IPS-18a (cell line): ENCODE measurements around the gene TMEM131.

Experiments
- H3K27ac ChIP-seq: one replicate; pipeline ENCODE4 v1.5.1; 2013; ENCODE audit warnings: low read length
- H3K27me3 ChIP-seq: one replicate; pipeline ENCODE4 v1.6.1; 2013; ENCODE audit warnings: mild to moderate bottlenecking, low read length; ENCODE audit not compliant: control insufficient read depth, insufficient read depth
- H3K36me3 ChIP-seq: one replicate; pipeline ENCODE4 v1.6.1; 2013; ENCODE audit warnings: low read depth, low read length; ENCODE audit not compliant: control insufficient read depth
- H3K4me1 ChIP-seq: one replicate; pipeline ENCODE4 v1.6.1; 2013; ENCODE audit warnings: low read depth, low read length; ENCODE audit not compliant: control insufficient read depth
- H3K4me3 ChIP-seq: one replicate; pipeline ENCODE4 v1.5.1; 2013; ENCODE audit warnings: low read length
- H3K9ac ChIP-seq: one replicate; pipeline ENCODE4 v1.6.1; 2013; ENCODE audit warnings: mild to moderate bottlenecking, low read length, moderate library complexity
- H3K9me3 ChIP-seq: one replicate; pipeline ENCODE4 v1.6.1; 2013; ENCODE audit warnings: low read depth, low read length; ENCODE audit not compliant: control insufficient read depth

Gene TMEM131

DNA sequence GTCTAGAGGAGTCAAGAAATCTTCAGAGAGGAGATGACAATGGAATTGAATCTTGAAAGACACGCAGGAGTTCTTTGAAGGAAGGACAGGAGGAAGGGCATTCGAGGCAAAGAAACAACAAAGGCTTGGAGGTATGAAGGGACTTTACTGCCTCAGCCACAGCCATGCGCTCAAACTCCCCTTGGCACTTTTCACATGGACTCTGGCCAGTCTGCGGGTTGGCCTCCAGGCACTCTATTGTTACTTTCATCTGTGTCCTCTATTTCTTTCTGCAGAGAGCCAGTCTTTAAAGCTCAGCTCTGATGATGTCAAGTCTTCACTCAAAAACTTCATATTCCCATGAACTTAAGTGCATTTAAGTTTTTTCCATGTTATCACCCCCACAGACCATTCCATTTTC lies 186.9 kb downstream of the TMEM131 start:
- no peaks in the 10 kb centered on the region for H3K9me3 ChIP-seq
- H3K27ac ChIP-seq: no peak overlapping the region
- H3K4me3 ChIP-seq: no peak overlapping the region
- H3K4me1 ChIP-seq: peaks cover 5% of the 10 kb centered on the region
- peaks cover 9% of the 10 kb centered on the region for H3K36me3 ChIP-seq
- no peaks in the 10 kb centered on the region for H3K27me3 ChIP-seq
- H3K9ac ChIP-seq: no peak overlapping the region

DNA sequence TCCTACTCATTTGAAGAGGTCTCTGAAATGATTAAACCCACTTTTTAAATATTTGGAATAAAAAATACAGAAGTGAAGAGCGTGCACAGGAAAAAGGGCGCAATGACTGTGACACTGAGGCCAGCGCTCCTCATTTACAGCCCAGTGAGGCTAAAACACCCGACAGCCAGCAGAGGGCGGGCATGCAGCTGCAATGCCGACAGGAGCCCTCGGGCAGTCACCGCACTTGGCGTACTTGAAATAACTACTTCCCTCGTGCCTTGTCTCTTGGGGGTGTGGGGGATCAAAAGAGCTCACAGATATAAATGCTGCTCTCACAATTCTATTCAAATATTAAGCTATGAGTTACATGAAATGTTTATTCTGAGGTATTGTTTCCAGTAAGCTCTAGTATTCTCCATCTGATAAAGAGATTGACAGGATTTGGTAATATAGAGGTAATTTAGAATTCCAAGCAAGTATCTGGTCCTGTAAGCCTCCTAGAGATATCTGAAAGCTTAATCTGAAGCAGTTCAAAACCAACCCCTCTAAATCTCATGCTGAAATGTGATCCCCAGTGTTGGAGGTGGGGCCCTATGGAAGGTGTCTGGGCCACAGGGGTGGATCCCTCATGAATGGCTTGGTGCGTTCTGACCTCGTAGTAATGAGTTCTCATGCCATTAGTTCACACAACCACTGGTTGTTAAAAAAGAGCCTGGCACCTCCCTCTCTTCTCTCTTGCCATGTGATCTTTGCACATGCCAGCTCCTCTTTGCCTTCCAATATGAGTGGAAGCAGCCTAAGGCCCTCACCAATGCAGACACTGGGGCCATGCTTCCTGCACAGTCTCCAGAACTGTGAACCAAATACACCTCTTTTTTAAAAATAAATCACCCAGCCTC lies 188.8 kb downstream of the TMEM131 start:
- peaks cover 7% of the 10 kb centered on the region for H3K36me3 ChIP-seq
- H3K4me1 ChIP-seq: no peaks in the 10 kb centered on the region
- no peak overlapping the region for H3K4me3 ChIP-seq
- no peaks in the 10 kb centered on the region for H3K9me3 ChIP-seq
- no peak overlapping the region for H3K9ac ChIP-seq
- no peak overlapping the region for H3K27ac ChIP-seq
- no peaks in the 10 kb centered on the region for H3K27me3 ChIP-seq

DNA sequence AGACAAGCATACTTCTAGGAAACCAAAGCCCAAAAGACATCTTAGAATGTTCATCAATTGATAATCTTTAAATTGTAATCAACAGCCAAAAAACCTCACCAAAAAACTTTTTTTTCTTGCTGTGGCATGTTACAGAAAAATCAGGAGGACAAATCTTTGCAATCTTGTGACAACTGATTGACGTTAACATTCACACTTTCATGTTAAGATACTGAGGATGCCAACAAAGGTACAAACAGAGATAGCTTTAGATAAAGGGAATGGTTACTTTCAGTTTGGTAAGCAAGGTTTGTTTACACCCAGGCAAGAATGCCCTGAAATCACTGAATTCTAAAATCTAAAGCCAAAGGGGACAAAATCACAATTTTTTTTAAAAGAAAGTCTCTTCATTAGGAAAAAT lies 190.0 kb downstream of the TMEM131 start:
- no peak overlapping the region for H3K27ac ChIP-seq
- H3K9me3 ChIP-seq: no peaks in the 10 kb centered on the region
- H3K27me3 ChIP-seq: no peaks in the 10 kb centered on the region
- no peak overlapping the region for H3K4me3 ChIP-seq
- H3K36me3 ChIP-seq: peaks cover 4% of the 10 kb centered on the region
- H3K9ac ChIP-seq: no peak overlapping the region
- no peaks in the 10 kb centered on the region for H3K4me1 ChIP-seq

DNA sequence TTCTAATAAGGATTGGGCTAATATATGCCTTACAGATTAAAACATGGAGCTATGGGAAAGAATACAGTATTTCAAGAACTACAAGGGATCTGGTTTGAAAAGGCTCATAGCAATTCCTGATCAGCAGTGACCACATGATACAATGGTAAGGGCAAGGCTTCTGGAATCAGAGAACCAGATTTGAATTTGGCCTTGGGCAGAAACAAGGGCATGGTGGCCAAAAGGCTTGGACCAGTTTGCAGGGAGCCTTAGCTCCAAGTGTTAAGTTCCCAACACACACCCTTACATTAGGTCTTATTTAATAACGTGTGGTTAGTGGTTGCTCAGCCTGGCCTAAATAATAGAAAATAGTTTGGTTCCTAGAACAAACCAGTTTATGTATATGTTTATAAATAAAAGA lies 194.7 kb downstream of the TMEM131 start:
- Histone ChIP-seq H3K9me3 (no peaks in the 10 kb centered on the region), H3K36me3 (peaks cover 6% of the 10 kb centered on the region), H3K27ac (no peak overlapping the region)

DNA sequence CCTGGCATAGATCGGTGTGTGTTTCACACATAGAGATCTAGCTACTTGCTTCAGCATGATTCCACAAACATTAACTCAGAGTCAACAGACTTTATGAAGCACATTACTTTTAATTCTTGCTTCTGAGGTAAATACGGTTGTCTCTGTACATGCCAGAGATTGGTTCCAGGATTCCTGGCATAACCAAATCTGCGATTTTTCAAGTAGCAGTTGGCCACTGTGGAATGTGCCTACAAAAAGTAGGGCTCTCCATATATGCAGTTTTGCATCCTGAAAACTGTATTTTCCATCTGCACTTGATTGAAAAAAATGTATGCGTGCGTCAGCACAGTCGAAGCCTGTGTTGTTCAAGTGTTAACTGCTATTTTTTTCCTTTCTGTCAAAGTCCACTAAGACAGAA lies 197.3 kb downstream of the TMEM131 start:
- Histone ChIP-seq H3K4me3 (no peak overlapping the region), H3K36me3 (peaks cover 6% of the 10 kb centered on the region), H3K27me3 (no peaks in the 10 kb centered on the region), H3K4me1 (no peaks in the 10 kb centered on the region), H3K9me3 (no peaks in the 10 kb centered on the region), H3K9ac (no peak overlapping the region), H3K27ac (no peak overlapping the region)

More for the DNA sequence above, 194.7 kb downstream of the TMEM131 start:
- H3K4me3 ChIP-seq: no peak overlapping the region
- no peaks in the 10 kb centered on the region for H3K27me3 ChIP-seq
- H3K9ac ChIP-seq: no peak overlapping the region
- no peaks in the 10 kb centered on the region for H3K4me1 ChIP-seq

DNA sequence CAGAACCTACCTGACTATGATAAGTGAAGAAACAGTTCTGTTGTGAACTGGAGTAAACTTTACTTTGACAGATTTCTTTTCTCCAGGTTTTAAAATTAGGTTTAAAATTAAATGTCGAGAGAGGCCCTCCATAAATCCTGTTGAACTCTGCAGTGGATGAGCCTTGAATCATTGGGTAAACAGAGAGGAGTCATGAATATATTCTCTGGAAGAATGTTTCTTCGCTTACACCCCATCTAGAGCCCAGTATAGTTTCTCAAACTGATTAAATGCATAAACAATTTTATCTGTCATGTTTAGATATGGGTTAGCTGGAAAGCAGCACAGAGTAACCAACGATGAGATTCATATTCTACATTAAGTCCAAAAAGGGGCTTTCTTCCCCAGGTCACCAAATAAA lies 198.4 kb downstream of the TMEM131 start:
- peaks cover 9% of the 10 kb centered on the region for H3K36me3 ChIP-seq
- H3K27me3 ChIP-seq: no peaks in the 10 kb centered on the region
- no peaks in the 10 kb centered on the region for H3K9me3 ChIP-seq
- no peak overlapping the region for H3K9ac ChIP-seq
- H3K27ac ChIP-seq: no peak overlapping the region
- no peak overlapping the region for H3K4me3 ChIP-seq
- no peaks in the 10 kb centered on the region for H3K4me1 ChIP-seq

DNA sequence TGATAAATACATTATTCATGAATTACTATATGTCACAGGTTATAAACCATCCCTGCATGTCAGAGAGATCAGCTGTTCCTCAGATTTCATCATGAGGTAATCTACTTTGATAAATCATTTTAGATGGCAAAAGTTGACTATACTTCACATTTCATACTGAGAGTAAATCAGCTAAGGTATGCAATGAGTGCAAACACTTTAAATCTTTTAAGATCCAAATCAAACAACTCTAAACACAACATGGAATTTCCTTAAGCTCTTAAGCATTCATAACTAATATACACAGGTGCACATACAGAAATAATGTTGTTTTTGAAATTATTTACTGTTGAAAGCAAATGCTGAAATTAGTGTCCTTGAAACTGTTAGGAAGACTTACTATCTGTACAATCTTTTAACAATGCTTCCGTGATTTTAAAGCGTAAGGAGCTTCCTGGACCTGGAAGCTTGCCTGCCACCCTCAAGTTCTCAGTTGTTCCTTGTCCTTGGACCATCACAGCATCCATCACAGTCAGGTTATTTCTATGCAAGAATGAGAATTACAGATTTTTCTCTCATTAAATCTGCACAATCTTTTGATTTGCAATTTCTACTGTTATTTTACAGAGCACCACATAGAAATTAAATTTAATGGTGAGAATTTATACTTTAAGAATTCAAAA lies 199.2 kb downstream of the TMEM131 start:
- Histone ChIP-seq H3K27me3 (no peaks in the 10 kb centered on the region), H3K9ac (no peak overlapping the region), H3K4me3 (no peak overlapping the region), H3K9me3 (no peaks in the 10 kb centered on the region), H3K27ac (no peak overlapping the region), H3K36me3 (peaks cover 12% of the 10 kb centered on the region), H3K4me1 (no peaks in the 10 kb centered on the region)

DNA sequence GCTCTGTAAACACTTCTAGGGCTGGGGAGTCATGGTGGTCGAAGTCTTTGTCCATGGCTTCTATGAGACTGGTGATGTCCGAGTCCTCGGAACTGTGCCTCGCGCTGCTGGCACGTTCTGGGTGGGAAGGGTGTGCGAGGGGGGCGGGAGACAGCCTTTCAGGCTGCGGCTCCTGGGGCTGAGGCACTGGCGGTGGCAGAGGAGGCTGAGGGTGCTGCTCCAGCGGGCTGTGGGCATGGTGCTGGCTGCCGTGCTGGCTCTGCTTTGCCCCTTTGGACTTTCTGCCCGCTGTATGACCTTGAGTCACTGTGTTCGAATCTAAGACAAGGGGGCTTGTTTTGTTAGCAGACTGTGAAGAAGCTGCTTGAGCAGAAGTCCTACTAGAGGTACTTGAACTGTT lies 203.3 kb downstream of the TMEM131 start:
- no peaks in the 10 kb centered on the region for H3K4me1 ChIP-seq
- no peaks in the 10 kb centered on the region for H3K9me3 ChIP-seq
- H3K27me3 ChIP-seq: no peaks in the 10 kb centered on the region
- H3K27ac ChIP-seq: no peak overlapping the region
- H3K4me3 ChIP-seq: no peak overlapping the region
- peaks cover 6% of the 10 kb centered on the region for H3K36me3 ChIP-seq
- no peak overlapping the region for H3K9ac ChIP-seq

DNA sequence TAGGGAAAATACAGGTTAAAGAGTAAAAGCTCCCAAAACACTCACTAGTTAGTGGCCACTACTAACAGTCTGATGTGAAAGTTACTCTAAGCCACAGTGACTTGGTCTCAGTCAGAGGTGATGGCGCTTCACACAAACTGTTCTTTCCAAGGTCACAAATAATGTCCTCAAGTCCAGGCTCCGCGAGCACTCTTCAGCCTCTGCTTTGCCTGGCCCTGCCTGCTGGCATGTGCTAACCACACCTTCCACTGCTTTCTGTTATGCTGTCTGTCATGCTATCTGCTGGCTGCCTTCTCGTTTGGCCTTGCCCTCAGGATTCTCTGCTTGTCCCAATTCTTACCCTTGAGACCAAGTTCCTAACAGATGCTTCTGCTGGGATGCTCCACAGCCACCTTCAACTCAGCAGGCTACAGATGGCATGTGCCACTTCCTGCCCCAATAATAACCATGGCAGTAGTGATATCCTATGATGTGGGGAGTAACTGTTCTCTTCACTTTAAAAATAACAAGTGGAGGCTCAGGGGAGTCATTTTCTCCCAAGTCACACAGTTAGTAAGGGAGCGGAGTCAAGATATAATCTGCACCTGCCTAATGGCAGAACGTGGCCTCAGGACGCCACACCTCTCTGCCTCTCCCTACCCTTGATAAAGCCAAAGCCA lies 206.6 kb downstream of the TMEM131 start:
- no peak overlapping the region for H3K4me3 ChIP-seq
- H3K27ac ChIP-seq: no peak overlapping the region
- no peaks in the 10 kb centered on the region for H3K27me3 ChIP-seq
- no peak overlapping the region for H3K9ac ChIP-seq
- no peaks in the 10 kb centered on the region for H3K9me3 ChIP-seq
- H3K4me1 ChIP-seq: no peaks in the 10 kb centered on the region
- H3K36me3 ChIP-seq: peaks cover 6% of the 10 kb centered on the region

DNA sequence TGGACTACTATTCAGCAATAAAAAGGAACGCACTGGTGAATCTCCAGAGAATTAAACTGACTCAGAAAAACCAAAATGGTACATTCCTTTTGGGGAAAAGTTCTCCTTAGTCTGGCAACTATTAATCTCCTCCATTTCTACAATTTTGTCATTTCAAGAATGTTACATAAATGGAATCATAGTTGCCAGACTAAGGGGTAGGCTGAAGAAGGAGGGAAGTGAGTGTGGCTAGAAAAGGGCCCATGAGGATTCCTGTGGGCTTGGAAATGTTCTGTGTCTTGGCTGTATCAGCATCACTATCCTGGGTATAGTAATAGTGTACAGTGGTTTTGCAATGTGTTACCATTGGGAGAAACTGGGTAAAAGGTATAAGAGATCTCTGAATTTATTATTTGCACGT lies 209.9 kb downstream of the TMEM131 start:
- Histone ChIP-seq H3K9me3 (no peaks in the 10 kb centered on the region), H3K27ac (no peak overlapping the region), H3K27me3 (no peaks in the 10 kb centered on the region), H3K9ac (no peak overlapping the region), H3K36me3 (no peaks in the 10 kb centered on the region), H3K4me1 (no peaks in the 10 kb centered on the region), H3K4me3 (no peak overlapping the region)

DNA sequence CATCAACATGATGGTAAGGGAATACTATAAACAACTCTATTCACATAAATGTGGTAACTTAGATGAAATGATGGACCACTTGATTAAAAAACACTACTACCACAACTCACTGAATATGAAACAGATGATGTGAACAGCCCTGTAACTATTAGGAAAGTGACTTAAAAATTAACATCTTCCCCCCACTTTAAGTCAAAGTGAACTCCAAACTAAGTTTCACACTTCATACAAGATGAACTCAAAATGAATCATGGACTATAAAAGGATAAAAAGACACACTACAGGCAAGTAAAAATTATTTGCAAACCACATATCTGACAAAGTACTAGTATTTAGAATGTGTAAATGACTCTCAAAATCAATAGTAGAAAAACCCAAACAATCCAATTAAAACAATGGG lies 210.8 kb downstream of the TMEM131 start:
- no peaks in the 10 kb centered on the region for H3K36me3 ChIP-seq
- H3K27ac ChIP-seq: no peak overlapping the region
- H3K27me3 ChIP-seq: no peaks in the 10 kb centered on the region
- H3K9ac ChIP-seq: no peak overlapping the region
- no peaks in the 10 kb centered on the region for H3K4me1 ChIP-seq
- no peak overlapping the region for H3K4me3 ChIP-seq
- H3K9me3 ChIP-seq: no peaks in the 10 kb centered on the region
